ENCODE results near the gene CBX8.

CBX8 gene

GRCh38 chr17:79843816-79844800 is 47.2 kb upstream of the CBX8 start:
- Histone ChIP-seq H3K36me3 (replicated peaks; ENCODE audit: low read depth, low read length) (no peaks in the 10 kb centered on the region), H3K9me3 (ENCODE audit: insufficient read depth, low read length) (no peaks in the 10 kb centered on the region), H4K20me1 (ENCODE audit: insufficient read depth, low read length) (no peaks in the 10 kb centered on the region), H3K27me3 (ENCODE audit: low read depth, low read length) (no peaks in the 10 kb centered on the region), H3K9ac (ENCODE audit: low read length) (peak overlapping the region; percentile 67; the same call in 1 of the 2 replicates), H3K27ac (ENCODE audit: low read length) (no peak overlapping the region), H3K4me2 (ENCODE audit: low read length) (peak overlapping the region; percentile 93), H3K4me3 (ENCODE audit: low read length) (peak overlapping the region; percentile 73; the same call in 1 of the 2 replicates), H3K4me1 (ENCODE audit: low read length) (peaks cover 18% of the 10 kb centered on the region), H2AFZ (ENCODE audit: low read depth, low read length) (no peak overlapping the region), H3K79me2 (ENCODE audit: low read length) (peaks cover 2% of the 10 kb centered on the region; the same call in 1 of the 2 replicates)
- no peak for TF ChIP-seq EZH2phosphoT487 (IDR thresholded peaks at IDR 0.05; ENCODE audit: low read depth)
- TF ChIP-seq, protein P1, sequence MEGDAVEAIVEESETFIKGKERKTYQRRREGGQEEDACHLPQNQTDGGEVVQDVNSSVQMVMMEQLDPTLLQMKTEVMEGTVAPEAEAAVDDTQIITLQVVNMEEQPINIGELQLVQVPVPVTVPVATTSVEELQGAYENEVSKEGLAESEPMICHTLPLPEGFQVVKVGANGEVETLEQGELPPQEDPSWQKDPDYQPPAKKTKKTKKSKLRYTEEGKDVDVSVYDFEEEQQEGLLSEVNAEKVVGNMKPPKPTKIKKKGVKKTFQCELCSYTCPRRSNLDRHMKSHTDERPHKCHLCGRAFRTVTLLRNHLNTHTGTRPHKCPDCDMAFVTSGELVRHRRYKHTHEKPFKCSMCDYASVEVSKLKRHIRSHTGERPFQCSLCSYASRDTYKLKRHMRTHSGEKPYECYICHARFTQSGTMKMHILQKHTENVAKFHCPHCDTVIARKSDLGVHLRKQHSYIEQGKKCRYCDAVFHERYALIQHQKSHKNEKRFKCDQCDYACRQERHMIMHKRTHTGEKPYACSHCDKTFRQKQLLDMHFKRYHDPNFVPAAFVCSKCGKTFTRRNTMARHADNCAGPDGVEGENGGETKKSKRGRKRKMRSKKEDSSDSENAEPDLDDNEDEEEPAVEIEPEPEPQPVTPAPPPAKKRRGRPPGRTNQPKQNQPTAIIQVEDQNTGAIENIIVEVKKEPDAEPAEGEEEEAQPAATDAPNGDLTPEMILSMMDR (IDR thresholded peaks at IDR 0.05; ENCODE audit: low read depth, low read length), result no peak

DNA sequence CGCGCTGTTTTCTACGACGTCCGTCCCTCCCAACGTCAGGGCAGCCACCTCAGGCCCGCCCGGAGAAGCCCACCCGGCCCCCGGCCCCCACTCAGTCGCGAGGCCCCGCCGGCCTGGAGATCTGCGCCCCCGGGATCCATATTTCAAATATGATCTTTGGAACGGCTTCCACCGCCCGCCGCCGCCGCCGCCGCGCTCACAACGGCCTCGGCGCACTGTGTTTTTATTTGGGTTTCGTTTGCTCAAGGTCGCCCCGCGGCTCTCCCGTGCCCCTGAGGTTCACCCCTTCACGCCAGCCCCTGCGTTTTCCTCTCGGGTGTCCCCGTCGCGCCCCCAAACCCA is 46.6 kb upstream of the CBX8 start:
- Histone ChIP-seq H3K4me1 (ENCODE audit: low read length) (peaks cover 18% of the 10 kb centered on the region), H4K20me1 (ENCODE audit: insufficient read depth, low read length) (peaks cover 2% of the 10 kb centered on the region), H3K27me3 (ENCODE audit: low read depth, low read length) (no peaks in the 10 kb centered on the region), H2AFZ (ENCODE audit: low read depth, low read length) (no peak overlapping the region), H3K36me3 (replicated peaks; ENCODE audit: low read depth, low read length) (peaks cover 2% of the 10 kb centered on the region), H3K4me2 (ENCODE audit: low read length) (no peak overlapping the region), H3K79me2 (ENCODE audit: low read length) (peaks cover 8% of the 10 kb centered on the region), H3K4me3 (ENCODE audit: low read length) (no peak overlapping the region), H3K9ac (ENCODE audit: low read length) (no peak overlapping the region), H3K9me3 (ENCODE audit: insufficient read depth, low read length) (no peaks in the 10 kb centered on the region), H3K27ac (ENCODE audit: low read length) (no peak overlapping the region)
- TF ChIP-seq, protein P1 (IDR thresholded peaks at IDR 0.05; ENCODE audit: low read depth, low read length), result no peak
- no peak for TF ChIP-seq EZH2phosphoT487 (IDR thresholded peaks at IDR 0.05; ENCODE audit: low read depth)

DNA sequence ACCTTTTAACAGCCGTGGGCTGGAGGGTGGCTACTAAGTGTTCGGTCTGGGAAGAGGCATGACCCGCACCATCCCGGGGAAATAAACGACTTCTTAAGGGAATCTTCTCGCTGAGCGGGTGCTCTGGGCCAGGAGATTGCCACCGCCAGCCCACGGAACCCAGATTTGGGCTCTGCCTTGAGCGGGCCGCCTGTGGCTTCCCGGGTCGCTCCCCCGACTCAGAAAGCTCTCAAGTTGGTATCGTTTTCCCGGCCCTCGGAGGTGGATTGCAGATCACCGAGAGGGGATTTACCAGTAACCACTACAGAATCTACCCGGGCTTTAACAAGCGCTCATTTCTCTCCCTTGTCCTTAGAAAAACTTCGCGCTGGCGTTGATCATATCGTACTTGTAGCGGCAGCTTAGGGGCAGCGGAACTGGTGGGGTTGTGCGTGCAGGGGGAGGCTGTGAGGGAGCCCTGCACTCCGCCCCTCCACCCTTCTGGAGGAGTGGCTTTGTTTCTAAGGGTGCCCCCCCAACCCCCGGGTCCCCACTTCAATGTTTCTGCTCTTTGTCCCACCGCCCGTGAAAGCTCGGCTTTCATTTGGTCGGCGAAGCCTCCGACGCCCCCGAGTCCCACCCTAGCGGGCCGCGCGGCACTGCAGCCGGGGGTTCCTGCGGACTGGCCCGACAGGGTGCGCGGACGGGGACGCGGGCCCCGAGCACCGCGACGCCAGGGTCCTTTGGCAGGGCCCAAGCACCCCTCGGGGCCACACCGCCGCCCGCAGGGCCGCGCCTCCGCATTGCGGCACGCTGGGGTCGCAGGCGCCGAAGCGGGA is 46.0 kb upstream of the CBX8 start:
- TF ChIP-seq, protein P1 (IDR thresholded peaks at IDR 0.05; ENCODE audit: low read depth, low read length), result no peak
- TF ChIP-seq EZH2phosphoT487 (IDR thresholded peaks at IDR 0.05; ENCODE audit: low read depth), result no peak
- H3K9me3 ChIP-seq (ENCODE audit: insufficient read depth, low read length), result no peaks in the 10 kb centered on the region
- no peak overlapping the region for H3K9ac ChIP-seq (ENCODE audit: low read length)
- peaks cover 14% of the 10 kb centered on the region for H3K79me2 ChIP-seq (ENCODE audit: low read length)
- no peaks in the 10 kb centered on the region for H3K27me3 ChIP-seq (ENCODE audit: low read depth, low read length)
- H3K4me2 ChIP-seq (ENCODE audit: low read length), result no peak overlapping the region
- H4K20me1 ChIP-seq (ENCODE audit: insufficient read depth, low read length), result peaks cover 8% of the 10 kb centered on the region
- H3K4me1 ChIP-seq (ENCODE audit: low read length), result peaks cover 18% of the 10 kb centered on the region
- peaks cover 7% of the 10 kb centered on the region for H3K36me3 ChIP-seq (replicated peaks; ENCODE audit: low read depth, low read length)
- H3K4me3 ChIP-seq (ENCODE audit: low read length), result no peak overlapping the region
- H2AFZ ChIP-seq (ENCODE audit: low read depth, low read length), result no peak overlapping the region
- no peak overlapping the region for H3K27ac ChIP-seq (ENCODE audit: low read length)

Measured in OCI-LY3 (cell line).